ENCODE results near the gene MOAP1.
"Not testable (repeated sequence)": the region's sequence is repeated elsewhere in the genome, so short reads cannot be mapped to it uniquely, and the experiment has no call there.

MOAP1 gene, protein sequence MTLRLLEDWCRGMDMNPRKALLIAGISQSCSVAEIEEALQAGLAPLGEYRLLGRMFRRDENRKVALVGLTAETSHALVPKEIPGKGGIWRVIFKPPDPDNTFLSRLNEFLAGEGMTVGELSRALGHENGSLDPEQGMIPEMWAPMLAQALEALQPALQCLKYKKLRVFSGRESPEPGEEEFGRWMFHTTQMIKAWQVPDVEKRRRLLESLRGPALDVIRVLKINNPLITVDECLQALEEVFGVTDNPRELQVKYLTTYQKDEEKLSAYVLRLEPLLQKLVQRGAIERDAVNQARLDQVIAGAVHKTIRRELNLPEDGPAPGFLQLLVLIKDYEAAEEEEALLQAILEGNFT

DNA sequence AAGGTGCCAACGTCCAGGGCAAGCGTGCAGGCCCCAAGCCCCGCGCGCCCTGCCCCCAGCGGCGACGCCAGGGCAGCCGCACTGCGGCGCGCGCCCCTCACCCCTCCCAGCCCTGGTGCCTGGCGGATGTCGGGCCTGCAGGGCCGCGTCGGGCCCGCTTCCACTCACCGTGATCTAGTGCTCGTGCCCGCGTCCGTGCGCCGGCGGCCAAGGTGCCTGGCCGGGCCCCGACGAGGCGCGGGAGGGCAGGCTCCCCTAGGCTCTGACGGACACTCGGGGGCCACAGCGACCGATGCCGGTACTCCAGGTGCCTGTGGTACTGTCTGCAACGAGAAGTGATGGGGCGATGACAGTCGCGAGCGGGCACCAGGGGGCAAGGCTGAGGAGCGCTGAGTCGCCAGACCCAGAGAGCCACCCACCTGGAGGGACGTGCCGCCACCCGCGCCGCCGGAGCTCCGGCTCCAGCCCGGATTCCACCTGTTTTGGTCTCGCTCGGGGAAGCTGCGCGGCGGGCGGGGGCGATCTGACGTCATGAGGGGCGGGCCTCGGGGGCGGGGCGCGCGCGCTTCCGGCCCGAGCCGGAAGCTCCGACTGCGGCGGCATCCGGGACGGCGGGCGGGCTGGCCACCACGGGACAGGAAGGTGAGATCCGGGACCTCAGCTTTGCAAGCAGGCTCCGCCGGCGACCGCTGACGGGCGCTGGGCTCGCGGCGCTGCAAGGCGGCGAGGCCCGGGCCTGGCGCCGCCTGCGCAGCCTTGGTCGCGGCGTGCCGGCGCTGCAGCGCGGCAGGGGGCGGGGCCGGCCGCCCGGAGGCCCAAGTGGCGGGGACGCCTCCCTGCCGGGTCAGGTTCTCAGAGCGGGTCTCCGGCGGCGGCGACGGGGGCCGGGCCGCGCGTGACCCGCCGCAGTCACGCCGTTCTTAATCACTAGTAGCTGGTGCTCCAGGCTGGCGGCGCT is at the start of gene MOAP1, which contains the start of gene LYSET:
Gene MOAP1 (minus strand): TSS at position 507 of the 958 bp plus-strand sequence. CDS start 655 bp downstream, outside the sequence.
Gene LYSET (plus strand): TSS at position 927 of the 958 bp plus-strand sequence. CDS start 89 bp downstream, outside the sequence.
- peak; percentile 92 for DNase-seq

DNA sequence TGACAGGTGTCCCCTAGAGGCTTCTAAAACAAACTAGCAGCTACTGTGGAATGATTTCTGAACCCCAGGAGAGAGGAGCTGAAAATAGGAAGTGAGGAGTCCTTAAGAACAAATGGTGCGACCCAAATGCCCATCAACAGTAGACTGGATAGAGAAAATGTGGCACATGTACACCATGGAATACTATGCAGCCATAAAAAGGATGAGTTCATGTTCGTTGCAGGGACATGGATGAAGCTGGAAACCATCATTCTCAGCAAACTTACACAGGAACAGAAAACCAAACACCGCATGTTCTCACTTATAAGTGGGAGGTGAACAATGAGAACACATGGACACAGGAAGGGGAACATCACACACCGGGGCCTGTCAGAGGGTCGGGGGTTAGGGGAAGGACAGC is 48.4 kb upstream of the MOAP1 start:
- not testable (repeated sequence) for DNase-seq

DNA sequence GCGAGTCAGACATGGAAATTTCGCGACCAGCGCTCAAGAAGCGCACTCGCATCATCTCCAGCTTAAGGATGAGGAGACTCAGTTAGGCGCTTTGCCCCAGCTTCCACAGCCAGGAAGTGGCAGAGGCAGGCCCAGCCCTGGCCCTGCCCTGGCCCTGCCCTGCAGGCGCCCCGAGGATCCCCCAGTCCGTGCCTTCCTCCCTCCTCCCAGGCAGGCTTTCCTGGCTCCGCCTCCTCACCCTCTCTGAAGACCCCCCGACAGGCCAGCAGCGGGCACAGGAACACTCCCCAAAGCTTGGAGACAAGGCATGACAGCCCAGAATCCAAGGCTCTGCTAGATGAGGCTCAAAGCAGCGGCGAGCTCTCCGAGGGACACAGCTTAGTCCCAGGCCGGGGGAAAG is 47.5 kb upstream of the MOAP1 start:
- no peak for DNase-seq

DNA sequence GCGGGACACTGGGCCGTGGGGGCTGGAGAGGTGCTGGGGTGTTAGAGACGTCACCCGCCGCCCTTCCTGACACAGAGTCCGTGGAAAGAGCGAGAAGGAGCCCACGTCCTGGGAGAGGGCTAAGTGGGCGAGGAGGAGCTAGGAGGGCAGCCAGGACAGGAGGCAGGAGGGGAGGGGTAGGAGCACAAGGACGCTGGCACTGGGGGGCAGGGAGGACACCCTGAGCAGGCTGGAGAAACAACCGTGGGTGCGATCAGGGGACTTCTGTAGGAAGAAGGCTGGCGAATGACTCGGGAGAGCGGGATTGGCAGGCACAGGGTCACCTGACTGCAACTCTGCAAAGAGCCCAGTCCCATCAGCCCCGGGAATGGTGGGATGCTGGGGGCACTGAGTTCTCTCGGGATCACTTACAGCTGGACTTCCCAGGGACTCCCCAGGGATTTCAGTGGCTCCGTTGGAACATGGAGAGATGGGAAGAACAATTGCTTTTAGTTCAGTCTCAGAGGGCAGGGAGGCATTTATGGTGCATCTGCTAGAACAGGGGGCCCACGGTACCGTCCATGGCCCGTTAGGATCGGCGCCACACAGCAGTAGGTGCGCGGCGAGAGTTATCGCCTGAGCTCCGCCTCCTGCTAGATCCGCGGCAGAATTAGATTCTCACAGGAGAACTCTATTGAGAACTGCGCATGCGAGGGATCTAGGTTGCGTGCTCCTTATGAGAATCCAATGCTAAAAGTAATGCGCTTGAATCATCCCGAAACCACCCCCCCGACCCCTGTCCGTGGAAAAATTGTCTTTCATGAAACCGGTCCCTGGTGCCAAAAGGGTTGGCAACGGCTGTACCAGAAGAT is 46.7 kb upstream of the MOAP1 start:
- DNase-seq = peak; percentile 38

DNA sequence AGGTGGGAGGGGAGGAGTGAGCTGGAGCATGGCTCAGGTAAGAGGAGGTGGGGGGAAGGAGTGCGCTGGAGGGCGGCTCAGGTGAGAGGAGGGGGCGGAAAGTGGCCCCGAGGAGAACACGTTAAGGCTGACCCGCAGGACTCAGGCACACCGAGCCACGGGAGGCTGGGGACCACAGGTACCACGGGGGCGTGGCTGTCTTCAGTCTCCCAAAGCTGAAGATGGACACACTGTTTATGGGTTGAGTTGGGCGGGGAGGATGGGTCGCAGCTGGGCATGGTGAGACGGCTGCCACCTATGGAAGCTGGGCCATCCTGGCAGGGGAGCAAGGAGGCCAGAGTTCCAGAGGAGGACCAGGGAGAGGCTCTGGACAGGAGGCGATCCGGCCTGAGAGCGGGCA is 45.8 kb upstream of the MOAP1 start:
- DNase-seq = no peak

DNA sequence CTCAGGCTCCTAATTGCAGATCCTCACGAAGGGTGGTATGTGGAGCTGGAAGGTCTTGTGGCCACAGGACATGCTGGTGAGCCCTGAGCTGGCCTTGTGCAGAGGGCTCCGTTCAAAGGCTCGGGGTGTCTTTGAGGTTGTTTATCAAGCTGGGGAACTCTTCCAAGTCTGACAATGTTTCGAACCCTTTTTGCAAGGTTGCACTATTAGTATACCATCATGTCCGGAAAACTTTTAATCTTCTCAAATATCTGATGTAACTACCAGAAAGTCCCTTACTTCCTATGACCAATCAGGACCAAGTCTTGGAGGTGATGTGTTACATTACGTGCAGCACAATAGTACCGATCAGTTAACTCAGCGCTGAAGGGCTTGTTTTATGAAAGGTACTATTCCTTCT is 43.9 kb upstream of the MOAP1 start:
- DNase-seq = no peak

DNA sequence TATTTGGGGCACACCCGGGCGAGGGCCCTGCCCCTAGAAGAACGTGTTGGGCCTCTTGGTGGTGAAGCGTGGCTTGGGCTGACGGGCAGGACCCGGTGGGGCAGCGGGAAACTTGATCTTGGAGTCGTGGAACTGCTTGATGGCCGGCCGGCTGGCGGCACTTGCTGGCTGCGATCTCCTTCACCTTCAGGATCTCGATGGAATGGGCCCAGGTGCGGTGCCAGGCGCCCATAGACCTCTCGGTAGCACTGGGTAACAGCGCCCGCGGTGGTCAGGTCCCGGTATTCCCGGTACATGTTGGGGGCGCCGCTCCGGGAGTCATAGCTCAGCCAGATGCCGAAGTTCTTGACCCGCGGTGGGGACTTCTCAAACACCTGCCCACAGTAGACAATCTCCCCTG is 38.9 kb upstream of the MOAP1 start:
- DNase-seq = no peak

DNA sequence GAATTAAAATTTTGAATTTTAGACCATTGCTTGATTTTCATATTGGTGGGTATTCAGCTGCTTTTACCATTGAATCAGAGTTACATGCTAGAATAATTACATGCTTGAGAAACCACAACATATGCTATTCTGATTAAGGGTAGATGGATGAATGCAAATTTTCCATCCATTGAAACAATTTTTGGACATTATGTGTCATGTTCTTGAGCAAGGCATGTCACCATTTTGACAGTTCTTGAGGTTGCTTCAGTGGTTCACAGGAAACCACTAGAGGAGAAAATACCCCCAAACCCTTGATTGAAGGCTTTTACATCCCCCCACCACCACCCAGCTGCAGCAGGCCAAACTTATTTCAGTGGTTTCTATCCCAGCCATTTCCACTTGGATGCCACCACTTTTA is 35.8 kb upstream of the MOAP1 start:
- DNase-seq = no peak

DNA sequence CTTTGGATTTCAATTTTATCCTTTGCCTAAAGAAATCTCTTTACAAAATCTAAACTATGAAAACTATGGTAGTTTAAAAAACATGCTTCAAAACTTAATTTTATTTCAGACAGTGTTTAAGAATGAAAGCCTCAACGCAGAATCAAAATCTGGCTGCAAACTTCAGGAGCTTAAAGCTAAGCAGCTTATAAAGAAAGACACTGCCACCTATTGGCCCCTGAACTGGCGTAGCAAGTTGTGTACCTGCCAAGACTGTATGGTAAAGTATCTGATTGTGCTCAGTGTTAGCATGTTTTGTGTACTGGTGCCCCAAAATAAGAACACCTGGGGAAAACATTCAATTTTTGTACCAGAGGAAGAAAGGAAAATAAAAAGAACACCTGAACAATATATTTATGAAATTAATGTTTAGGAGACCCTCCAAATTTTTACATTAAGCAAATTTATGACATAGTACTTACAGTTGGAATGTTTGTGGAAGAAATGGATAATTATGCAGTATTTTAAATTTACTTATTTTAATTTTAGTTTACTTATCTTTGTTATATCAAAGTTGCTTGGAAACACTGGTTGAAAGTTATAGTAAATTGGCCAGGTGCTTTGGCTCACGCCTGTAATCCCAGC is 34.5 kb upstream of the MOAP1 start:
- peak; percentile 65 for DNase-seq

DNA sequence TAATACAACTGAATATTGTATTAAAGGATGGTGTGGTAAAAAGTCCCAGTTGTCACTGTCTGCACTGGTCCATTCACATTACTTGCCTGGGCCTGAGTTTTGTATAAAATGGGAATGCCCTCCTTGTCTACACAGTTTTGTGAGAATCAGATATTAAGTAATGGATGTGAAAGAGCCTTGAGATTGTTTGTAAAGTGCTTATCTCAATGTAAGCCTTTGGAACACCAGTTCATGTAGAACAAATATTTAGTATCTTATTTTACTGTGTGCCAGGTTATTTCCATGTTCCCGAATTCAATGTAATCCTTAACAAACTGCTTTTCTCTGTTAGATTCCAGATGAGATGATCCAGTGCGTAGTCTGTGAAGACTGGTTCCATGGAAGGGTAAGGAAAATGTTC is 29.9 kb upstream of the MOAP1 start:
- DNase-seq = no peak

DNA sequence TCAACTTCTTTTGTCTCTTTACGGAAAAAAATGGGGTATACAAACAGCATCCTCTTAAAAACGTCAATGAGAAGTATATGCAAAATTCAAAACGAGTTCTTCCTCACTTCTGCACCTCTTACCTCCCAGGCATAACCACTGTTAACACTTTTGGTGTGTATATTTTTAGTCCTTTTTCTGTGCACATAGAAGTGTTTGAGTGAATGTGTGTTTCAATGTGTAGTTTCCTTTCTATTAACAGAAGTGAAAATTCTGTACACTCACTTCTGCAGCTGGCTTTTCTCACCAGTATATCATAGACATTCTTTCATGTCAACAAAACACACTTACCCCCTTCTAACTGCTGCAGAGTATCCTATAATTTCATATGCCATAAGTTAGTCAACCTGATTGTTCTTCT is 27.7 kb upstream of the MOAP1 start:
- DNase-seq = no peak

DNA sequence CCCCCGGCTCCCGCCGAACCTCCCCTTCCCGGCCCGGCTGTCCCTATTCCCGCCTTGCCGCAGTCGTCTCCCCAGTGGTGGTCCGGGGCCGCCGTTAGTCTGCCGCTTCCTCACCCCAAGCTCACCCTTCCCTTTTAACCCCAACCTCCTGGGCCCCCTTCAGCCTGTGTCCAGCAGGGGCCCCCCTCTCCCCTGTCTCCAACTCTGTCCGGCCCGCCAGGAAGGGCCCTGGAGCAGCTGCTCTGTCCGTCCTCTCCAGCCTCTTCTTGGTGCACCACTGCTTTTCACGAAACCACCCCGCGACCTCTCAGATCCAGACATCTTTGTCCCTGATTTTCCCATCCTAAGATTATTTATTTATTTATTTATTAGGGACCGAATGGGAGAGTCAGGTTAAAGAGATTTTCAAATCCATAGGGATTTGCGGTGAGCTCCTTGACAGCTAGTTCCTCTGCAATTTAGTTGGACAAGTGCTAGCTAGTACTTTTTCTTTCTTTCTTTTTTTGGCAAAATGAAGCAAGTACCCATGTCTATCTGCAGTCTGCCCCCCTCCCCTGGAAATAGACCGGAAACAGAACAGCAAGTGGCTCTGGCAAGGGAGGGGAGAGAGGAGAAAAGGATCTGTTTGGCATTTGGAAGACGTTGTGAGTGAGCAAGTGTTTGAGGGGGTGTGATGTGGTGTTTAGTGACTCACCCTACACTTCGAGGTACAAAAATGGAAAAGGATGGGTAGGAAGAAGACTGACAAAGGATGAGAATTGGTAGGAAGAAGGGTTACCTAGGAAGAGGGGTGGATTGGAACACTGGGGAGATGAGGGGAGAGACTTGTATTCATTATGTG is 23.0 kb upstream of the MOAP1 start:
- DNase-seq = no peak

DNA sequence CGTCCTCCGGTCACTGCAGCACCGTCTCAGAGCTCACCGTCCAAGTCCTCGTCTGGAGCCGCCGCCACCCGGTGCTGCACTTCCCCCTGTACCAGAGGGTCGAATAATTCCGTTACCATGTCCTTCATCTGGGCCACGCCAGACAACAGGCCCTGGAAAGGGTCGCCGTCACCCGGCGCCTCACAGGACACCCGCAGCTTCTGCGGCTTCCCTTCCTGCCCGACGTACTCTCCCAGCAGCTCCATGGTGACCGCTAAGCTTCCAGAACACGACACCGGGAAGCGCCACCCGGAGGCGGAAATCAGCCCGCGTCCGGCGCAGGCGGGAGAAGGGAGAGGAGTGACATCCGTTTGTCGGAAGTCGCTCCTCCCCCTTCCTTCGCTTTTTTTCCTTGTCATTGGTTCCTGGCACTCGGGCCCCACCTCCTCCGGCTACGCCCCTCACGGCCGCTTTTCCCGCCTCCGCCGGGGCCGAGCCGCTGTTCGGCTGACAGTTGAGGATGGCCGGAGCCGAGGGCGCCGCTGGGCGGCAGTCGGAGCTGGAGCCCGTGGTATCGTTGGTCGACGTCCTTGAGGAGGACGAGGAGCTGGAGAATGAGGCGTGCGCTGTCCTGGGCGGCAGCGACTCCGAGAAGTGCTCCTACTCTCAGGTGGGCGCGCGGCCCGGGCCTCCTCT is 22.2 kb upstream of the MOAP1 start, which contains the start of the genes GON7 and UBR7:
Gene GON7 (minus strand): TSS at position 273 of the 675 bp plus-strand sequence. CDS start 28 bp downstream, at position 245.
Gene UBR7 (plus strand): TSS at position 464 of the 675 bp plus-strand sequence. CDS start 36 bp downstream, at position 500.
- peak; percentile 99 for DNase-seq

DNA sequence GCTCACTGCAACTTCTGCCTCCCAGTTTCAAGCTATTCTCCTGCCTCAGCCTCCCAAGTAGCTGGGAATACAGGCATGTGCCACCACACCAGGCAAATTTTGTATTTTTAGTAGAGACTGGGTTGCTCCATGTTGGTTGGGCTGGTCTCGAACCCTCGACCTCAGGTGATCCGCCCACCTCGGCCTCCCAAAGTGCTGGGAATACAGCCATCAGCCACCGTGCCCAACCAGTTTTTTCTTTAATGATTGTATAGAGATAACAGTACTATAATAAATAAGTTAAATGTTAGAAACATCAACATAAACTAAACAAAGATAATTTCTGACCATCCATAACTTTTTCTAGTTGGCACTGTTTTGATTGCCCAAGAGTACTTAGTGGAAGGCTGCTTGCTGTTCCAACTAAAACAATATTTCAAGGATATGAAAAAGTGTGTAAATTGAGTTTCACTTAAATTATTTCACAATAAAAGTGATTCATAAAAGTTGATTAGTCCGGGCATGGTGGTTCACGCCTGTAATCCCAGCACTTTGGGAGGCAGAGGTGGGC is 16.5 kb upstream of the MOAP1 start:
- no peak for DNase-seq

DNA sequence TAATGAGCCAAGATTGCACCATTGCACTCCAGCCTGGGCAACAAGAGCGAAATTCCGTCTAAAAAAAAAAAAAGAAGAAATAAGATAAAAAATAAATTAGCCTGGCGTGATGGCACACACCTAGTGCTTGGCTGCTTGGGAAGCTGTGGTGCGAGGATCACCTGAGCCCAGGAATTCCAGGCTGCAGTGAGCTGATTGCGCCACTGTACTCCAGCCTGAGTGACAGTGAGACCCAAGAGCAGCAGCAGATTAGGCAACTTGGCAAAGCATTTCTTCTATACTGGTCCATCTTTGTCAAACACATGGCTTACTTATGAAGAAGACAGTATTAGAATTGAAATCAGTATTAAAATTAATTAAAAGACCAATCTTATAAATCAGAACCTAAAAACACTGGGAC is 15.9 kb upstream of the MOAP1 start:
- no peak for DNase-seq

DNA sequence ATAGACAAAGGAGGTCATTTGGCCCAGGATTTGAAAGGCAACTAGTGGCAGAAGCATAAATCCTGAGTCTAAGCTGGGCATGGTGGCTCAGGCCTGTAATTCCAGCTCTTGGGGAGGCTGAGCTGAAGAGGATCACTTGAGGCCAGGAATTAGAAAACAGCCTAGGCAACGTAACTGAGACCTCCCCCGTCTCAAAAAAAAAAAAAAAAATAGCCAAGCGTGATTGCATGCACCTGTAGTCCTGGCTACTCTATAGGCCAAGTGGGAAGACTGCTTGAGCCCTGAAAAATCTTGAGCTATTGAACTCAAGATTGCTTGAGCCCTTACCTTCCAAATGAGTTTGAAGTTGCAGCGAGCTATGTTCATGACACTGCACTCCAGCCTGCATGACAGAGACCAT is 14.3 kb upstream of the MOAP1 start:
- no peak for DNase-seq

DNA sequence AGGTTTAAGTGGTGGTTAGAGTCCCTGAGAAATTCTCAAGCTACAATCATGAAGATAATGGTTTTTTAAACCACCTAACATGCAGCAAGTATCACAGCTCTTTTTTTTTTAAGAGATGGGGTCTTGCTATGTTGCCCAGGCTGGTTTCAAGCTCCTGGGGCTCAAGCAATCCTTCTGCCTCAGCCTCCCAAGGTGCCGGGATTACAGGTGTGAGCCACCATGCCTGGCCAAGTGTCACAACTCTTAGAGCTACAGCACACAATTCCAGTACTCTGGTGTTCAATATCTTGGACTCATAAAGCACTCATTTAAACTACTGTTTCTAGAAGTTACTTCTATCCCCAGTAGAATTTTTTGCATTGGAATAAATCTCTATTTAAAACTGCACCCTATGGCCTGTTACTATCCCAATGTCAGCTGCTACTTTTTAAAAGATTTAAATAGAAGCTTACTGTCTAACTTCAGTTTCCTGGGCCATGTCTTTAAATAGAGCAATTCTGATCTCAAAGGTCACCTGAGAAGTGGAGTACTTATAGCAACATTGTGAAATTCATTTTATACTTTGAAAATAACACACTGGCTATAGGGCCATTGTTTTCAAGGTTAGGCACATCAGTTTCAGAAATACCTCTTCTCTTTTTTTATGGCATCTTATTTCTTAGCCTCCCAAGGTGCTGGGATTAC is 10.8 kb upstream of the MOAP1 start:
- DNase-seq = no peak

DNA sequence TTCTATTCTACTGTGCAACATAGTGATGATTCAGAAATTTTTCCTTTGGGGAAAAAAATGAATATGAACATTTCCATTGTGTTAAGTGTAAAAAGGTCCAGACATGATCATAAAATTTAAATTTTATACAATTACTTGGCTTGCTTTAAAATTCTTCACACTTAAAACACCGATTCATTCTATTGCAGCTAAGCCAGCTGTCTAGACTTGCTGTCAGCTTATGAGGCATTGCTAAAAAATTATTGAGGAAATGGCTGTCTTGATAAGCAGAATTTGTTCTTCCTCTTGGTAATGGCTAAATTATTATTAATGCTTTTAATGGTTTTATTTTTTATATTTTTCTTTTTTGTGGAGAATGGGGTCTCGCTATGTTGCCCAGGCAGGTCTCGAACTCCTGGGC is 2.3 kb upstream of the MOAP1 start:
- DNase-seq = no peak

DNA sequence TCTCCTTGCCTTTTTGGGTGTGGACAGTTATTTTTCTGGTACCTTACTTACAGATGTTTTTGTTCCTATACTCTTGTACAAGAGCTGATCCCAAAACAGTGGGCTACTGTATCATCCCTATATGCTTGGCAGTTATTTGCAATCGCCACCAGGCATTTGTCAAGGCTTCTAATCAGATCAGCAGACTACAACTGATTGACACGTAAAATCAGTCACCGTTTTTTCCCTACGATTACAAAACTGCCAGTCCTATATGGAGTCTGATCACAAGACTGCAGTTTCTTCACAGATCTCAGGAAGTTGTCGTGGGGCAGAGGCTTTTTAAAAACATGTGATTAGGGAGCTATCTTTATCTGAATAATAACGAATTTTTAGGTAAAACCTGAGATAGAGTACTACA is 1.8 kb upstream of the MOAP1 start:
- no peak for DNase-seq

DNA sequence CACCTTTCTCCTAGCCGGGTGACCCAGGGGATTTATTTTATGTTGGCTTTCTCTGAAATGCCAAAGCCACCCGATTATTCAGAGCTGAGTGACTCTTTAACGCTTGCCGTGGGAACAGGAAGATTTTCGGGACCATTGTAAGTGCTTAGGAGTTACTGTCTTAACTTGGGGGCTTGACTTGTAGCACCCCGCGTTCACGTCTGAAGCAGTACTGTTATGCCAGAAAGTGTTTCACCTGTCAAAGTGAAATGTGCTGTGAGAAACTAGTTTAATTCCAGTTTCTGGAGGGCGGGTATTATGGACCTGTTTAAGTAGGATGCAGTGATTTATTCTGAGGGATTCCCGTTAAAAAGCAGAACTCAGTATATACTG is 638 bp upstream of the MOAP1 start:
- no peak for DNase-seq
